ENCODE measurements around the gene EGFR. TPM values are rescaled to one million over a fixed set of nuclear protein-coding genes. Genes with fewer than 3 reads are reported as not detected.

EGFR gene
- total RNA-seq, 4 donors from 2014 or later = 79.3 to 125 (median 110) TPM

DNA sequence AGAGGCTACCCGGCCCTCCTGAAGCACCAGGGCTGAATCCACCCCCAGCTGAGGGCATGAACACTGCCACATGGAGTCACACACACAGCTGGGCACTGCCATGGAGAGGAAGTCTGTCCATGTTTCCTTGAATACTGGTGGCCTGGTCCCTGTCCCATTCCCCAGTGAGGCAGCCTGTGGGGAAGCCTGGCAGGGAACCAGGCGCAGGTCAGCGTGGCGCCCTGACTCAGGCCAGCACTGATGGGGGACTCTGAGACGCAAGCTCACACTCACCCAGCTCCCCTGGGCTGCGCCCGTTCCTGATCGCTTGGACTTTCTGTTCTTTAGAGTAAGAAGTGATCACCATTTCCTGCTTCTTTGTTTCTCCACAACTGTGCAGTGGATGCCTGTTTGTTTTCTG is 128.3 kb downstream of the EGFR start:
- WGBS = 90% methylated on average over 5 of the region's 8 CpGs
- peaks cover 7 to 81% (median 60%) of the 10 kb centered on the region in 4 donors for H3K36me3 ChIP-seq

DNA sequence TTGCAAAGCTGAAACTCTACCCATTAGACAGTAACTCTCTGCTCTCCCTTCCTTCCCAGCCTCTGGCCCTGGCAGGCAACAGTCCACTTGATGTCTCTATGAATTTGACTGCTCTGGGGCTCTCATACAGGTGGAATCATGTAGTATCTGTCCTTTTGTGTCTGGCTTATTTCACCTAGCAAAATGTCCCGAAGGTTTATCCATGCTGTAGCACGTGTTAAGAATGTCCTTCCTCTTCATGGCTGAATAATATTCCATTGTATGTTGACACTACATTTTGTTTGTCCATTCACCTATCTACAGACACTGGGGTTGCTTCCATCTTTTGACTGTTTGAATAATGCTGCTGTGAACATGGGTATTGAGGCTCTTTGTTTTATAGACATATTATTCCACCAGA is 128.9 kb downstream of the EGFR start:
- WGBS = 100% methylated on average over 2 of the region's 2 CpGs
- Histone ChIP-seq H3K27me3 (no peaks in the 10 kb centered on the region), H3K4me1 (peaks cover 0 to 6% (median 2%) of the 10 kb centered on the region in 4 donors), H3K9me3 (no peaks in the 10 kb centered on the region), H3K27ac (replicated peaks in 1 of 4) (no peak overlapping the region), H3K36me3 (peaks cover 9 to 85% (median 64%) of the 10 kb centered on the region in 4 donors), H3K4me3 (no peak overlapping the region)
- no peak for TF ChIP-seq POLR2A (IDR thresholded peaks at IDR 0.05; ENCODE audit: low read depth)
- TF ChIP-seq, protein P1, sequence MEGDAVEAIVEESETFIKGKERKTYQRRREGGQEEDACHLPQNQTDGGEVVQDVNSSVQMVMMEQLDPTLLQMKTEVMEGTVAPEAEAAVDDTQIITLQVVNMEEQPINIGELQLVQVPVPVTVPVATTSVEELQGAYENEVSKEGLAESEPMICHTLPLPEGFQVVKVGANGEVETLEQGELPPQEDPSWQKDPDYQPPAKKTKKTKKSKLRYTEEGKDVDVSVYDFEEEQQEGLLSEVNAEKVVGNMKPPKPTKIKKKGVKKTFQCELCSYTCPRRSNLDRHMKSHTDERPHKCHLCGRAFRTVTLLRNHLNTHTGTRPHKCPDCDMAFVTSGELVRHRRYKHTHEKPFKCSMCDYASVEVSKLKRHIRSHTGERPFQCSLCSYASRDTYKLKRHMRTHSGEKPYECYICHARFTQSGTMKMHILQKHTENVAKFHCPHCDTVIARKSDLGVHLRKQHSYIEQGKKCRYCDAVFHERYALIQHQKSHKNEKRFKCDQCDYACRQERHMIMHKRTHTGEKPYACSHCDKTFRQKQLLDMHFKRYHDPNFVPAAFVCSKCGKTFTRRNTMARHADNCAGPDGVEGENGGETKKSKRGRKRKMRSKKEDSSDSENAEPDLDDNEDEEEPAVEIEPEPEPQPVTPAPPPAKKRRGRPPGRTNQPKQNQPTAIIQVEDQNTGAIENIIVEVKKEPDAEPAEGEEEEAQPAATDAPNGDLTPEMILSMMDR (IDR thresholded peaks at IDR 0.05) = no peak
- no peak for TF ChIP-seq POLR2AphosphoS5 (IDR thresholded peaks at IDR 0.05)
- no peak for TF ChIP-seq EP300 (IDR thresholded peaks at IDR 0.05)
- peak; percentile 47 for DNase-seq (ENCODE audit: extremely low spot score)
- intact Hi-C loops (cut with DNase I) = no loop called here

More for the DNA sequence above, 128.3 kb downstream of the EGFR start:
- Histone ChIP-seq H3K27ac (replicated peaks in 1 of 4) (no peak overlapping the region), H3K9me3 (no peaks in the 10 kb centered on the region), H3K27me3 (no peaks in the 10 kb centered on the region), H3K4me3 (no peak overlapping the region), H3K4me1 (peaks cover 0 to 12% (median 6%) of the 10 kb centered on the region in 4 donors)
- DNase-seq (ENCODE audit: extremely low spot score) = peak; percentile 64
- intact Hi-C loops (cut with DNase I) = no loop called here
- TF ChIP-seq POLR2AphosphoS5 (IDR thresholded peaks at IDR 0.05) = no peak
- TF ChIP-seq, protein P1 (IDR thresholded peaks at IDR 0.05) = no peak
- TF ChIP-seq POLR2A (IDR thresholded peaks at IDR 0.05; ENCODE audit: low read depth) = no peak
- TF ChIP-seq EP300 (IDR thresholded peaks at IDR 0.05) = no peak

- Histone ChIP-seq H3K4me1 (no peaks in the 10 kb centered on the region), H3K36me3 (peaks cover 16 to 85% (median 65%) of the 10 kb centered on the region in 4 donors), H3K4me3 (no peak overlapping the region), H3K27me3 (no peaks in the 10 kb centered on the region), H3K27ac (replicated peaks in 1 of 4) (no peak overlapping the region), H3K9me3 (no peaks in the 10 kb centered on the region)
- TF ChIP-seq EP300 (IDR thresholded peaks at IDR 0.05) (no peak), POLR2AphosphoS5 (IDR thresholded peaks at IDR 0.05) (no peak), POLR2A (IDR thresholded peaks at IDR 0.05; ENCODE audit: low read depth) (no peak)
- TF ChIP-seq, protein P1 (IDR thresholded peaks at IDR 0.05) = no peak
- 66% methylated on average over 3 of the region's 3 CpGs for WGBS
- intact Hi-C loops (cut with DNase I) = no loop called here
- DNase-seq (ENCODE audit: extremely low spot score) = peak; percentile 66
These were observed 129.8 kb downstream of the EGFR start for GRCh38 chr7:55148571-55148970.

DNA sequence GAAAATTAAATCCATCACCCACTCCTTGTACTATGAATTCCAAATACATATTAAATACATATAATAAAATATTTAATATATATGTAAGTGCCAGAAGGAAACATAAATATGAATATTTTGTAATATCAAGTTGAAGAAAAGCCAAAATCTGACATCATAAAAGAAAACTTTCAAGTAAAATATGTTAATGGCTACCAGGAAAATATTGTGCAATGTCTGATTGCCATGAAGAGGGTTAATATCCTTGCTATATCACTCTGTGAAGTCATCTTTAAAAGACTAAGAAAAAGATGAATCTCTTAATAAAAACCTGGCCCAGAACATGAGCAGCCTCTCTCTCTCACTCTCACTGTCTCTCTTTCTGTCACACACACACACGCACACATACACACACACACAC is 130.2 kb downstream of the EGFR start:
- Histone ChIP-seq H3K9me3 (no peaks in the 10 kb centered on the region), H3K4me3 (no peak overlapping the region), H3K27me3 (no peaks in the 10 kb centered on the region), H3K4me1 (no peaks in the 10 kb centered on the region), H3K27ac (replicated peaks in 1 of 4) (no peak overlapping the region), H3K36me3 (peaks cover 19 to 86% (median 65%) of the 10 kb centered on the region in 4 donors)
- TF ChIP-seq POLR2AphosphoS5 (IDR thresholded peaks at IDR 0.05) (no peak), POLR2A (IDR thresholded peaks at IDR 0.05; ENCODE audit: low read depth) (no peak), EP300 (IDR thresholded peaks at IDR 0.05) (no peak)
- TF ChIP-seq, protein P1 (IDR thresholded peaks at IDR 0.05) = no peak
- WGBS = 88% methylated on average over 1 of the region's 1 CpG
- no peak for DNase-seq (ENCODE audit: extremely low spot score)
- intact Hi-C loops (cut with DNase I) = no loop called here

DNA sequence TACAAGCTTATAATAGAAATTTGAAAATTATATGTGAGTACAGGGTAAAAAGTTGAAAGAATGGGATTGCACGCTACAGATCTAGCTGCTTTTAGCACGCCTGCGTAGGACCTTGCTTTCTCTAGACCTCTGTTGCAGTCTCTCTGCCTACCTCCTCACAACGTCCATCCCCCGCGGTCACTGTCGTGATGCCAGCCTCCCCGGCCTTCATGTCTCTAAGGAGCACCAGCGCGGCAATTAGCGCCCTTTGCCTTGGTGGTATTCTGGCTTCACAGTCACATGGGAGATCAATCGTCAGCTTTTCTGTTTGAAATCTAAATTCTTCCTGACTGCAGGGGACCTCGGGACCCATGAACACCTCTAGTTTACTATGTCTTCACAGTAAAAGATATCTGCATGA is 131.3 kb downstream of the EGFR start:
- Histone ChIP-seq H3K4me1 (no peaks in the 10 kb centered on the region), H3K9me3 (no peaks in the 10 kb centered on the region), H3K36me3 (peaks cover 25 to 85% (median 68%) of the 10 kb centered on the region in 4 donors), H3K27me3 (no peaks in the 10 kb centered on the region), H3K4me3 (no peak overlapping the region), H3K27ac (replicated peaks in 1 of 4) (no peak overlapping the region)
- 90% methylated on average over 13 of the region's 13 CpGs for WGBS
- no peak for DNase-seq (ENCODE audit: extremely low spot score)
- TF ChIP-seq POLR2AphosphoS5 (IDR thresholded peaks at IDR 0.05) (no peak), EP300 (IDR thresholded peaks at IDR 0.05) (no peak), POLR2A (IDR thresholded peaks at IDR 0.05; ENCODE audit: low read depth) (no peak)
- TF ChIP-seq, protein P1 (IDR thresholded peaks at IDR 0.05) = no peak
- intact Hi-C loops (cut with DNase I) = no loop called here

Measured in esophagus muscularis mucosa (tissue), 4 donors.